GM12892 (cell line): Measurements from ENCODE around the gene RNF225.
"Not testable (repeated sequence)": the region's sequence is repeated elsewhere in the genome, so short reads cannot be mapped to it uniquely, and the experiment has no call there.

Experiments
- POLR2A ChIP-seq: IDR thresholded peaks from 2 replicates; pipeline ENCODE4 v1.6.1; 2011; ENCODE audit warnings: low read depth, low read length, control low read depth
- POLR2AphosphoS5 ChIP-seq: IDR thresholded peaks from 2 replicates; pipeline ENCODE4 v1.6.1; 2011; ENCODE audit warnings: low read depth, low read length, control low read depth
- TAF1 ChIP-seq: IDR thresholded peaks from 2 replicates; pipeline ENCODE4 v1.6.1; 2011; ENCODE audit warnings: low read depth, mild to moderate bottlenecking, control low read depth, low read length, borderline replicate concordance

DNA sequence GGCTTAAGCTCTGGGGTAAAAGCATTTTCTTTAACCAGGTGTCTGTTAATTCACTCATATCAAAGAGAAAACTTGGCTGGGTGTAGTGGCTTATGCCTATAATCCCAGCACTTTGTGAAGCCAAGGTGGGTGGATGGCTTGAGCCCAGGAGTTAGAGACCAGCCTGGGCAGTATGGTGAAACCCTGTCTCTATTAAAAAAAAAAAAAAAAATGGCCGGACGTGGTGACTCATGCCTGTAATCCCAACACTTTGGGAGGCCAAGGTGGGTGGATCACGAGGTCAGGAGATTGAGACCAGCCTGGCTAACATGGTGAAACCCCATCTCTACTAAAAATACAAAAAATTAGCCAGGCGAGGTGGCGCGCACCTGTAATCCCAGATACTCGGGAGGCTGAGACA is 18.7 kb upstream of the RNF225 start:
- not testable (repeated sequence) for TF ChIP-seq POLR2A, TAF1, POLR2AphosphoS5
